ENCODE data around the gene CHRNA7.

CHRNA7 gene

GRCh38 chr15:32119286-32119685 is 89.0 kb downstream of the CHRNA7 start:
- no peak overlapping the region for H3K27ac Mint-ChIP-seq
- H3K27me3 Mint-ChIP-seq = peaks cover 33 to 64% of the 10 kb centered on the region in 2 donors
- no peaks in the 10 kb centered on the region for H3K9me3 Mint-ChIP-seq
- no peak for DNase-seq
- H3K36me3 Mint-ChIP-seq (ENCODE audit: insufficient read depth) = no peaks in the 10 kb centered on the region
- no peak for ATAC-seq (replicated peaks)
- H3K4me1 Mint-ChIP-seq (ENCODE audit: low read depth in 2 of 2) = peaks cover 0 to 3% of the 10 kb centered on the region in 2 donors
- no peak overlapping the region for H3K4me3 Mint-ChIP-seq

GRCh38 chr15:32119694-32120330 is 89.5 kb downstream of the CHRNA7 start:
- Mint-ChIP-seq H3K9me3 (no peaks in the 10 kb centered on the region), H3K4me3 (no peak overlapping the region), H3K36me3 (ENCODE audit: insufficient read depth) (no peaks in the 10 kb centered on the region), H3K4me1 (ENCODE audit: low read depth in 2 of 2) (peaks cover 0 to 3% of the 10 kb centered on the region in 2 donors), H3K27ac (no peak overlapping the region), H3K27me3 (peaks cover 33 to 65% of the 10 kb centered on the region in 2 donors)
- DNase-seq (no peak), ATAC-seq (replicated peaks) (no peak)

- no peak for ATAC-seq (replicated peaks)
- Mint-ChIP-seq H3K27ac (no peak overlapping the region), H3K4me1 (ENCODE audit: low read depth in 2 of 2) (peaks cover 0 to 3% of the 10 kb centered on the region in 2 donors), H3K27me3 (peaks cover 33 to 65% of the 10 kb centered on the region in 2 donors), H3K4me3 (no peak overlapping the region), H3K36me3 (ENCODE audit: insufficient read depth) (no peaks in the 10 kb centered on the region), H3K9me3 (no peaks in the 10 kb centered on the region)
- DNase-seq = no peak
Observed at GRCh38 chr15:32120577-32121383, 90.5 kb downstream of the CHRNA7 start.

- H3K9me3 Mint-ChIP-seq = no peaks in the 10 kb centered on the region
- H3K27ac Mint-ChIP-seq = no peak overlapping the region
- DNase-seq = no peak
- ATAC-seq (replicated peaks) = no peak
- peaks cover 0 to 3% of the 10 kb centered on the region in 2 donors for H3K4me1 Mint-ChIP-seq (ENCODE audit: low read depth in 2 of 2)
- H3K4me3 Mint-ChIP-seq = no peak overlapping the region
- peaks cover 28 to 61% of the 10 kb centered on the region in 2 donors for H3K27me3 Mint-ChIP-seq
- H3K36me3 Mint-ChIP-seq (ENCODE audit: insufficient read depth) = no peaks in the 10 kb centered on the region
Observed at GRCh38 chr15:32121384-32121695, 91.0 kb downstream of the CHRNA7 start.

DNA sequence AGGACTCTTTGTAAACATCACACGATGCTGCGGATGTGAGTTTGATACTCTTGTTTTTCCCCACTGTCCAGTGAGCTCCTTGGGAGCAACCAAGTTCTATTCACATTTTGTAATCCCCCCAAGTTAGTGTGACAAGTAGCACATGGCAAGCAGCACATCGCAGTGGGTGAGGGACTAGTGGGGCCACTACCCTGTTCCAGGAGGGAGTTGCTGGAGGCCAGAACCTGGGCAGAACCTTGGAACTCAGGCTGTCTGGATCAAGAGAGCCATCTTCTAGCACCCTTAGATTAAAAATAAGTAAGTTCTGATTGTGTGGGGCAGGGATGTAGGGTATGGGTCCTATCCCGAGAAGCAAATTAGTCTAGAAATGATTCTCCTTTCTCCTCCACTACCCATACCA is 91.7 kb downstream of the CHRNA7 start:
- DNase-seq = no peak
- ATAC-seq (replicated peaks) = no peak
- Mint-ChIP-seq H3K9me3 (no peaks in the 10 kb centered on the region), H3K36me3 (ENCODE audit: insufficient read depth) (no peaks in the 10 kb centered on the region), H3K4me3 (no peak overlapping the region), H3K4me1 (ENCODE audit: low read depth in 2 of 2) (peaks cover 0 to 3% of the 10 kb centered on the region in 2 donors), H3K27me3 (peaks cover 23 to 55% of the 10 kb centered on the region in 2 donors), H3K27ac (no peak overlapping the region)

DNA sequence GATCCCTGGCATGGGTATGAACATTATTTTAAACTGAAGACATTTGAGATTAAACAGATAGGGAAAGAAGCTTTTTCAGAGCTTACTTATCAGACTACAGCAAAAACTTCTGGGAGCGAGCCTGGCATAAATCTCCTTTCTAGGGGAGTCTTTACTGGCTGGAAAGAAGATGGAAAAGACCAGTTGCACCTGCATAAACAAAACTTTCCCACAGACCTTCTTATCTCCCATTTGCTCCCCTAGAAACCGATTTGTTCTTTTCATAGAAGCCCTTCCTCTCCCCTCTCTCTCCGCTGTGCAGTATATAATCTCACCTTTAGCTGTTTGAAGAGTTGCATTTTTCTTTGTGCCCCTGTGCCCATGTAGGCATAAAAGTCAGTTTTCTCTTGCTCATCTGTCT is 93.2 kb downstream of the CHRNA7 start:
- H3K4me3 Mint-ChIP-seq = no peak overlapping the region
- DNase-seq (no peak), ATAC-seq (replicated peaks) (no peak)
- no peaks in the 10 kb centered on the region for H3K36me3 Mint-ChIP-seq (ENCODE audit: insufficient read depth)
- peaks cover 0 to 3% of the 10 kb centered on the region in 2 donors for H3K4me1 Mint-ChIP-seq (ENCODE audit: low read depth in 2 of 2)
- H3K27ac Mint-ChIP-seq = no peak overlapping the region
- H3K27me3 Mint-ChIP-seq = peaks cover 20 to 41% of the 10 kb centered on the region in 2 donors
- no peaks in the 10 kb centered on the region for H3K9me3 Mint-ChIP-seq

DNA sequence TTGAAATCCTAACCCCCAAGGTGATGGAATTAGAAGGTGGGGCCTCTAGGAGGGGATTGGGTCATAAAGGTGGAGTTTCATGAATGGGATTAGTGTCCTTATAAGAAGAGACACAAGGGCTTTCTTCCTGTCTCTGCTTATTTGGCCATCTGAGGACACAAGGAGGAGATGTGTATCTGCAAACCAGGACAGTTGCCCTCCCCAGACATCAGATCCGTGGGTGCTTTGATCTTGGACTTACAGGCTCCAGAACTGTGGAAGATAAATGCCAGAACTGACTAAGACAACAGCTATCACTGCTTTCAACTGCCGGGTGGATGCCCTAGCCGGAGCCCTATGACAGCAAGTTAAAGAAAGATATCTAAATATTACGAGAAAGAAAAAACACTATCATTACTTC is 94.4 kb downstream of the CHRNA7 start:
- Mint-ChIP-seq H3K27ac (no peak overlapping the region), H3K9me3 (no peaks in the 10 kb centered on the region), H3K27me3 (peaks cover 20 to 32% of the 10 kb centered on the region in 2 donors), H3K4me3 (no peak overlapping the region), H3K36me3 (ENCODE audit: insufficient read depth) (no peaks in the 10 kb centered on the region), H3K4me1 (ENCODE audit: low read depth in 2 of 2) (peaks cover 0 to 3% of the 10 kb centered on the region in 2 donors)
- ATAC-seq (replicated peaks) (no peak), DNase-seq (no peak)

DNA sequence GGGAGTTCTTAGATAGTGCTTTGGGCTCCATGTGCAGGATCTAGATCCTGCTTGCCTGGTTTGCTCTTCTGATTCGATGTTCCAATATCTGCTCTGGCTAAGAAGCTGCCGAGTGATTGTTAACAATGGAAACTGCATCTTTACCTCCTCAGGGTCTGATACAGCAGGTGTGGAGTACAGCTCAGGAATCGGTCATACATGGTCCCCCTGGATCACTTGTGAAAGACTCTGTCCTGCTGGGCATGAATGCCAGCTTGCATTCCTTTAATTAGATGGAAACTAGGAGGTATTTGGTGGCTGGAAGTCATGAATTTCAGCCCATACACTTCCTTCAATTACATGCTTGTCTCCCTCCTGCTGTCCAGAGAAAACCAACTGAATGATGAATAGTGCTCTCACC is 95.3 kb downstream of the CHRNA7 start:
- H3K36me3 Mint-ChIP-seq (ENCODE audit: insufficient read depth) = no peaks in the 10 kb centered on the region

DNA sequence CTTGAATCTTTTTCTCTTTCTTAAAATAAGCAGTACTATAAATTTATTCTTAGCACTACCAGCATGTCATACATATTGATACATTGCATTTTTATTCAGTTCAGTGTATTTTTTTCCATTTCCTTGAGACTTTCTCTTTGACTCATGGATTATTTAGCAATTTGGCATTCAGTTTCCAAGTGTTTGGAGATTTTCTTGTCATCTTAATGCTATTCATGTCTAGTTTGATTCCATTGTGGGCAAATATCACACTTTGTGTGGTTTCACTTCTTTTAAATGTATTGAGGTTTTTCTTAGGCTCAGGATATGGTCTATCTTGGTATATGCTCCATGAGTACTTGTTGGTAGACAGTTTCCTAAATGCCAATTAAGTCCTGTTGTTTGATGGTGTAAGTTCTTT is 99.5 kb downstream of the CHRNA7 start:
- Mint-ChIP-seq H3K4me1 (ENCODE audit: low read depth in 2 of 2) (no peaks in the 10 kb centered on the region), H3K4me3 (no peak overlapping the region), H3K27ac (no peak overlapping the region), H3K9me3 (no peaks in the 10 kb centered on the region), H3K27me3 (peaks cover 17 to 32% of the 10 kb centered on the region in 2 donors), H3K36me3 (ENCODE audit: insufficient read depth) (no peaks in the 10 kb centered on the region)
- ATAC-seq (replicated peaks) = no peak
- no peak for DNase-seq

More for the DNA sequence above, 95.3 kb downstream of the CHRNA7 start:
- Mint-ChIP-seq H3K4me1 (ENCODE audit: low read depth in 2 of 2) (no peaks in the 10 kb centered on the region), H3K9me3 (no peaks in the 10 kb centered on the region), H3K27me3 (peaks cover 20 to 29% of the 10 kb centered on the region in 2 donors), H3K27ac (no peak overlapping the region), H3K4me3 (no peak overlapping the region)
- DNase-seq = no peak
- no peak for ATAC-seq (replicated peaks)

DNA sequence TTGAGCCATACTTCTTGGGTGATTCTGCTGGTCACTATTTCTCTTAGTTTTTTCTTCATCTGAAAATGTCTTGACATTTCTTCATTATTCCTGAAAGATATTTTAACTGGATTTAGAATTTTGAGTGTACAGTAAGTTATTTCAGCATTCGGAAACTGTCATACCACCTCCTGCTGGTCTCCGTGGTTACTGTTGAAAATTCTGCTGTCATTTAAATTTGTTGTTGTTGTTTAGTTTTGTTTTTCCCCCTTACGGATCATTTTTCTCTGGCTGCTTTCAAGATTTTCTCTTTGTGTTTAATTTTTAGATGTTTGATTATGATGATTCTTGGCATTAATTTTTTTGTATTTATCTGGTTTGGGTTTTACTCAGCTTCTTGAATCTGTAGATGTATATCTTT is 100.5 kb downstream of the CHRNA7 start:
- H3K4me3 Mint-ChIP-seq = no peak overlapping the region
- H3K4me1 Mint-ChIP-seq (ENCODE audit: low read depth in 2 of 2) = no peaks in the 10 kb centered on the region
- no peaks in the 10 kb centered on the region for H3K9me3 Mint-ChIP-seq
- DNase-seq = no peak
- no peak for ATAC-seq (replicated peaks)
- H3K27ac Mint-ChIP-seq = no peak overlapping the region
- no peaks in the 10 kb centered on the region for H3K36me3 Mint-ChIP-seq (ENCODE audit: insufficient read depth)
- peaks cover 27 to 32% of the 10 kb centered on the region in 2 donors for H3K27me3 Mint-ChIP-seq

- Mint-ChIP-seq H3K36me3 (ENCODE audit: insufficient read depth) (no peaks in the 10 kb centered on the region), H3K4me3 (no peak overlapping the region), H3K27ac (no peak overlapping the region), H3K9me3 (no peaks in the 10 kb centered on the region), H3K4me1 (ENCODE audit: low read depth in 2 of 2) (no peaks in the 10 kb centered on the region), H3K27me3 (peaks cover 28 to 34% of the 10 kb centered on the region in 2 donors)
- no peak for DNase-seq
- ATAC-seq (replicated peaks) = no peak
Observed at GRCh38 chr15:32131803-32132202, 101.5 kb downstream of the CHRNA7 start.

GRCh38 chr15:32132859-32133258 is 102.5 kb downstream of the CHRNA7 start:
- DNase-seq = no peak
- Mint-ChIP-seq H3K4me3 (no peak overlapping the region), H3K4me1 (ENCODE audit: low read depth in 2 of 2) (no peaks in the 10 kb centered on the region), H3K36me3 (ENCODE audit: insufficient read depth) (no peaks in the 10 kb centered on the region), H3K9me3 (no peaks in the 10 kb centered on the region), H3K27me3 (peaks cover 28 to 34% of the 10 kb centered on the region in 2 donors), H3K27ac (no peak overlapping the region)
- no peak for ATAC-seq (replicated peaks)

DNA sequence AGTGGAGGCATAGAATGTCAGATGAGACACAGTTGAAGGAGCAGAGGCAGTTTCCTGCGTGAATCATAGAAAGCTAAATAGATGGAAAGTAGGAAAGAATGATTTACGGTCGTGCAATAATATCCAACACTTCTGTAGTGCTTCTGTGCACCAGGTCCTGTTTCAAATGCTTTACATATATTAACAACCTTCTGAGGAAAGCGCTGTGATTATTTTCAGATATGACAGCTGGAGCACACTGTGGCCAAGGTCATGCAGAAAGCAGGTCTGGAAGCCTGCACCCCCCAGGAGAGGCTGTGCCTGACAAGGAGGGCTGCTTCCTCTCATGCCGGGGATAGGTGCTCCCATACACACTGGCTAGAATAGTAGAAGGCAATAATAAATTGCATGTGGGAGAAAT is 104.5 kb downstream of the CHRNA7 start:
- DNase-seq = no peak
- Mint-ChIP-seq H3K4me3 (no peak overlapping the region), H3K27ac (no peak overlapping the region), H3K9me3 (no peaks in the 10 kb centered on the region), H3K36me3 (ENCODE audit: insufficient read depth) (no peaks in the 10 kb centered on the region), H3K27me3 (peaks cover 28 to 34% of the 10 kb centered on the region in 2 donors), H3K4me1 (ENCODE audit: low read depth in 2 of 2) (no peaks in the 10 kb centered on the region)
- no peak for ATAC-seq (replicated peaks)

DNA sequence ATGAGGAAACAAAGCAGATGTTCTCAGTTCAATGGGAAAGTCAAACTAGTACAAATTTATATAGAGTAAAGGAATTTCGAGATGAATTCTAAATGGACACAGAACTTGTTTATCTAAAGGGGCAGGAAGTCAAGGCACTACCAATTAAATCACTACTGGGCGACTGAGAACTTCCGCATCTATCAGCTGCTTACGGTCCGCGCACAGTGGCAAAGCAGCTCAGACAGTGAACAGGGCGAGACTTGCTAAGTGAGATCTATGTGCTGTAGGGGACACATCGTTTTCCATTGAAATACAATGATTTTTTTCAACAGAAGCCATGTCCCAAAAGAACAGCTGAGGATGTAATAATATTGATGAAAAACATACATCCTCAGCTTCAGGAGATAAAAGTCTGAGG is 105.0 kb downstream of the CHRNA7 start:
- Mint-ChIP-seq H3K4me3 (no peak overlapping the region), H3K36me3 (ENCODE audit: insufficient read depth) (no peaks in the 10 kb centered on the region), H3K9me3 (no peaks in the 10 kb centered on the region), H3K4me1 (ENCODE audit: low read depth in 2 of 2) (no peaks in the 10 kb centered on the region), H3K27ac (no peak overlapping the region), H3K27me3 (peaks cover 28 to 34% of the 10 kb centered on the region in 2 donors)
- no peak for DNase-seq
- no peak for ATAC-seq (replicated peaks)
